Activated naive CD4-positive, alpha-beta T cell (primary cell): ENCODE results near the gene F11.
"Not testable (repeated sequence)": the region's sequence is repeated elsewhere in the genome, so short reads cannot be mapped to it uniquely, and the experiment has no call there.

Source experiments
- DNase-seq, 4 experiments: peaks; one replicate each; lab custom pipeline; 2025; lab: John Stamatoyannopoulos, UW

The F11 gene

DNA sequence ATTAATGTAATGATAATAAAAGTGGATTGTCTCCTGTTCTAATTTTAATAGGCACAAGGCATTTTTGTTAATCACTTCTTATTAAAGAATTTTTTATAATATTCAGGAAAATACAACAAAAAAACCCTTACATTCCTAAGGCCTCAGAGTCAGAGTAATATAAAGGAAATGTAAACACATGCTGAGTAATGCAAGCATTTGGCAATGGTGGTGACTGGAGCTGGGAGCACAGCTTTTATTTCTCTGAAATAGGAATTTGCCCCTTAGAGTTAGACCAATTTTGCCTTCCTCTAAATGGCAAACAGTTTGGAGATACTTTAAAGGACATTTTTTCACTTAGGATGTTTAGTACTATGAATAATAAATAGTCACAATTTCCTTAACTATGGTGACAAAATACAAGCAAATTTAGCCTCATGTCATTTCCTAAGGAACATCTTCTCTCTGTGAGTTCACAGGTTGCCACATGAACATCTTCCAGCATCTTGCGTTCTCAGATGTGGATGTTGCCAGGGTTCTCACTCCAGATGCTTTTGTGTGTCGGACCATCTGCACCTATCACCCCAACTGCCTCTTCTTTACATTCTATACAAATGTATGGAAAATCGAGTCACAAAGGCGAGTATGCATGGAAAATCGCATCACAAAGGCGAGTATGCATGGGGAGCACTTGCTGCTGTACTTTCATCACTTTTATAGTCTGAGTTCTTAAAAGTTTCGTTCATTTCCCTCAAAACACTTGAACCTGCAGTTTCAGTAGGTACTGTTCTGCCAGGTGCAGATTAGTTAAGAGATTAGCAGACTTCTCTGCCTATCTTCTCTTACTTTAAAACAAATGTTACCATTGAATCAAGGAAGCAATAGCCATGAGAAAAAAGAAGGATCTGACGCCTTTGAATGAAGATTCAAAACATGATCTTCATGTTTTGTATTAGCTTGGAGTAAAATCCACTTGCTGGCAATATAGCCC, 15.9 kb upstream of the F11 start:
- DNase-seq: no peak

GRCh38 chr4:186250760-186251159, 15.2 kb upstream of the F11 start:
- no peak for DNase-seq

DNA sequence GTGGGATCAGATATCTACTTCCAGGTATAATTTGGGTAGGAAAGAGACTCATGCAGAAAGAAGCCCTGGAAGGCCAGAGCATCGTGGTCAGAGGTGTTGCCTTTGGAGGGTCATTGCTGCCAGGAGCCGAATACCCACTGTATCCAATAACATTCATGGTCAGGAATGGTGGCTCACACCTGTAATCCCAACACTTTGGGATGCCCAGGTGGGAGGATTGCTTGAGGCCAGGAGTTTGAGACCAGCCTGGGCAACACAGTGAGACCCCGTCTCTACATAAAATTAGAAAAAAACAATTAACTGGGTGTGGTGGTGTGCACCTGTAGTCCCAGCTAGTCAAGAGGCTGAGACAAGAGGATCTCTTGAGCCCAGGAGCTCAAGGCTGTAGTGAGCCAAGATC, 10.9 kb upstream of the F11 start:
- DNase-seq: no peak

DNA sequence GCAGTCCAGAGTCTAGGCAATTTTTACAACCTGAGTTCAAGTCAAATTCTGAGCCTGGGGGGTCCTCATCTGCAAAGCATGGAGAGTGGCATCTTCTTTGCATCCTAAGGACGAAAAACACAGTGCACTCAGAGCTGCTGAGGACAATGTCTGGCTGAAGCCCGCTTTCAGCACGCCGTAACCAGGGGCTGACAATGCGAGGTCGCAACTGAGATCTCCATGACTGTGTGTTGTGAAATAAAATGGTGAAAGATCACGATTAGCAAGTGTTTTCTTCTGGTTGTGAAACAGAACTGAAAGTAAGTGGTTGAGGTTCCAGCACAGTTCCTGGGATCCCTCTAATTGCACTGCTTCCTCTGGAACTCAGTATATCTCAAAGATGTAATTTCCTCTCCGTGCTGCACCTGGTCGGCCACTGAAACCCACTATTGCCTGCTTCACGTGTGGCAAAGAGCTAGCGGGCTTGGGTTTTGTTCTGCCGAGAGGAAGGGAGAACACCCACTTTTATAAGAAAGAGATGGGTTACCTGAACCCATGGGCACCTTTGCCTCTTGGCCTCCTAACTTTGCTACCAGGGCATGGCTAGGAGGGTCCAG, 7.7 kb upstream of the F11 start:
- DNase-seq: no peak

DNA sequence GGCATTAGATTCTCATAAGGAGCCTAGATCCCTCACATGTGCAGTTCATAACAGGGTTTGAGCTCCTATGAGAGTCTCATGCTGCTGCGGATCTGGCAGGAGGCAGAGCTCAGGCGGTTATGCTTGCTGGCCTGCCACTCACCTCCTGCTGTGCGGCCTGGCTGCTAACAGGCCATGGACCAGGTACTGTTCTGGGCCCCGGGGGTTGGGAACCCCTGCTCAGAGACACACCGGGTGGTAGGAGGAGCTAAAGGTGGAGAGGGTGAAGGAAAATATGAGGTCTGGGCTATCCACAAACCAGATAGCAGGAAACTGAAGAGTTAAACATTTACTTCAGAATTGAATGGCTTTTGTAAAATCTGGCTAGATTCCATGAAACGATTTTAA, 5.9 kb upstream of the F11 start:
- DNase-seq: no peak

GRCh38 chr4:186260504-186261448, 5.2 kb upstream of the F11 start:
- DNase-seq: no peak

DNA sequence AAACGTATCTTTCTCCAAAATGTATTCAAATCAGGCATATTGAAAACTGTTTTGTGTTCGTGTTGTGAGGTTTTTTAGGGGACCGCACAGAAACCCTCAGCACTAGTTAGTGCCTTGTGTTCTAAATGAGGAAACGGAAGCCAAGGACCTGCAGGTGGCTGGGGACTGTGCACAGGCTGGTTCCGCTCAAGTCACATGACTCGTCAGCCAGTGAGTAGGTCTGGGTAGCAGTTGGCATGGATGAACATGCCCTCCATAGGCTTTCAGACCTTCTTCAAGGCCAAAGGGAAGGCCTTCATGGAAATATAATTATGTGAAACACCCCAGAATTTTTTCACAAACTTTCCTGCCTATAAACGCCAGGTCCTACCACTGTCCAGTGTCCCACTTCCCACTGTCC, 1.3 kb upstream of the F11 start:
- DNase-seq: no peak

GRCh38 chr4:186265250-186265649, 739 bp upstream of the F11 start:
- DNase-seq: not testable (repeated sequence)

- no peak for DNase-seq
Observed at GRCh38 chr4:186266729-186267456, 904 bp downstream of the F11 start.

DNA sequence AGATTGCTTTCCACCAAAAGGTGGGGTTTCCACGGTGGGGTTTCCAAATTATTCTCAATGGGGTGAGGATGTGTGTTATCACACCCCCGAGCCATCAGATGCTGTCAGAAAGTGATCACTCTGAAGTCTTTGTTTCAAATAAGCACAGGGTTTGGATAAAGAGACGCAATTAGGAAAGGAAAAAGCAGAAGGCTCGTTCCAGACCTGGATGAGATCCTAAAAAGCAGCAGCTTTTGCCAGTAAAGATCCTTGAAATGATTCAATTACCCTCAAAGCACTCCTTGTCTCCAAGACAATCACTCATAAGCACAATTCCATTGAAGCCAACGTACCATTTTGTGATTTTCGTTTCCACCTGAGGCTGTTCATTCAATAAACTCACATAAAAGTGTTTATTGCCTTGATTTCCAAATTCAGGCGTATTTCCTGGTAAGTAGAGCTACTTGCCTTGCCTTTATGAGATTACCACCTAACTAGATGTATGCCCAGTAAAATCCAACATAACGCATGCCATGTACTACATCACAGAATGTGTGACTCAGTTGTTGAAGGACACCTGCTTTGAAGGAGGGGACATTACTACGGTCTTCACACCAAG, 5.2 kb downstream of the F11 start:
- DNase-seq: no peak

- DNase-seq: no peak
Observed at GRCh38 chr4:186272699-186273391, 6.9 kb downstream of the F11 start.

DNA sequence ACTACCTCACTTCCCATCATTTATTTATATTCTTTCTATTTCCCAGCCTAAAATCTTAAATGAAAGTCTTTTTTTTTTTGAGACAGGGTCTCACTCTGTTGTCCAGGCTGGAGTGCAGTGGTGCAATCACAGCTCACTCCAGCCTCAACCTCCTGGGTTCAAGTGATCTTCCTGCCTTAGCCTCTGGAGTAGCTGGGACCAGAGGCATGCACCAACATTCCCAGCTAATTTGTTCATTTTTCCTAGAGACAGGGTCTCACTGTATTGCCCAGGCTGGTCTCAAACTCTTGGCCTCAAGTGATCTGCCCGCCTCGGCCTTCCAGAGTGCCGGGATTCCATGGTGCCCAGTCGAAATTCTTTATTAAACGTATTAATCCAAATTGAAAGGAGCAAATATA, 7.4 kb downstream of the F11 start:
- not testable (repeated sequence) for DNase-seq

DNA sequence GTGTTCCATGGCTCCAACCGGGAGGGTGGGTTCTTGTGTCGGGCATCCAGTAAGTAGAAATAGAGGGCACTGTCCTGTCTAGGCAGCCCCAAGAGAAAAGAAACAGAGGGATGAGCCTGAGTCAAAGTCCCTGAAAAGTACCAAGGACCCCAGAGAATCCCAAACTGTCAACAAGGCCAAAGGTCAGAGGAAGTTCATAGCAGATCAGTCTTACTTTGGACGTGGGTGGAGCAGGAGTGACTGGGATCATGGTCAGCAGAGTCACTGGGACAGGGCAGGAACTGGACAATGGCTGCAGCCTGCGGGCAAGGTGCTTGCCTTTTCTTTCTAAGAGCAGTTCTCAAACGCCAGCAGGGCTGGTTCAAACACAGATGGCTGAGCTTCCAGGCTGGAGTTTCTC, 17.3 kb downstream of the F11 start:
- no peak for DNase-seq

DNA sequence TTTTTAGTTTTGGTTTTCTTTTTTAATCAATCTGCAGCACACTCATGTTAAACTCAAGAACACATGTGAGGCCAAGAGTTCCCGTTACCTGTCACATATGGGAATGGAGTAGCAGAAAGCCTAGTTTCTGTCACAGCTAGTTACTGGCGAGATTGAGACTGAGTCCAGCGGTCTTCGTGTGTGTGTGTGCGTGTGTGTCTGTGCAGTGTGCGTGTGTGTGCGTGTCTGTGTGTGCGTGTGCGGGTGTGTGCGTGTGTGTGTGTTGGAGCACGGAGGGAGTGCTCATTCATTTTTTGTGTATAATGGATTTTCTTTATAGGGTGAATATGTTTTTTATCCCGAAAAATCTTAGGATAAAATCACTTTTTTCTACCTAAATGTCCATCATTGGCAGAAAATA, 19.2 kb downstream of the F11 start:
- DNase-seq: no peak

DNA sequence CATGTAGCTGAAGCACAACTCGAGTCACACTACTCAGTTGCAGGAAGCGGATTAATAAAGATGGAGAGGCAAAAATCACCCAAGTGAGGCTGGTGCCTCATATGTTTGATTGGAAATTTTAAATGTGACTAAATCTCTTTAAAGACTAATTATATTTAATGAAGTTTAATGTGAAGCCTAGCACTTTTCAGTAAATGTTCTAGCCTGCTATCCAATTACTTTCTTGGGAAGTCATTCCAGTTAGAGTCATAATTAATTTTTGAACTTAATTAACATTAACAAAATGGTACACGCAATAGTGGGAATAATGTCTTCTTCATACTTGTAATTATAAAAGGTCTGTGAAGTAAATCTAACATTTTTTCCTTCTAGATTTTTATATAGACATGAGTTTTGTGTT, 20.6 kb downstream of the F11 start:
- DNase-seq: no peak

DNA sequence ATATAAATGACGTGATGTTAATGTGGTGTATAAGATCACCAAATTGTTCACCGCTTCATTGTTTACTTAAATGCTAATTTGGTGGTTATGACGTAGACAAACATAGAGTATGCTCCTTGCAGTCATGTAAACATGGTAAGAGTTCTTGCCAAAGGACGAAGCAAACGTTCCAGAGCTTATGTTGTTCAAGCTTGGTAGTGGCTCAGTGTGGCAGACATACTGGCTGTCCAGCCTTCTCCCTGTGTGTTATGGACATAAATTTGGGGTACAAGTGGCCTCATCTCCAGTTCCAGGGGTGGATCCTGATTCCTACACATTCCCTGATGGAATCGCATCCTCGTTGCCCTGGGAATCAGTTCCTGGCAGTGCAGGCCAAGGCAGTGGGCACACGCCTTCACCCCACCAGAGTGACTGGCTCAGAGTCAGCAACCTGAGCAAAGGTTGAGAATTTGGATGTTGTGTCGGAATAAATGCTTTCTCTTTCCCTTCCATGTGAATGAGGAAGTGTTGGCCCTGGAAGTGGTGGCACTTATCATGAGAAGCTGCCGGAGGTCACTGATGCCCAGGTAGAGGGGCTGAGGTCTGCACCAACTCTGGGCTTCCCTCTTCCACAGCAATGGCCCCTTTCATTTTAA, 25.4 kb downstream of the F11 start:
- DNase-seq: no peak

GRCh38 chr4:186294160-186294559, 28.2 kb downstream of the F11 start:
- no peak for DNase-seq

GRCh38 chr4:186296481-186296880, 30.5 kb downstream of the F11 start:
- no peak for DNase-seq

DNA sequence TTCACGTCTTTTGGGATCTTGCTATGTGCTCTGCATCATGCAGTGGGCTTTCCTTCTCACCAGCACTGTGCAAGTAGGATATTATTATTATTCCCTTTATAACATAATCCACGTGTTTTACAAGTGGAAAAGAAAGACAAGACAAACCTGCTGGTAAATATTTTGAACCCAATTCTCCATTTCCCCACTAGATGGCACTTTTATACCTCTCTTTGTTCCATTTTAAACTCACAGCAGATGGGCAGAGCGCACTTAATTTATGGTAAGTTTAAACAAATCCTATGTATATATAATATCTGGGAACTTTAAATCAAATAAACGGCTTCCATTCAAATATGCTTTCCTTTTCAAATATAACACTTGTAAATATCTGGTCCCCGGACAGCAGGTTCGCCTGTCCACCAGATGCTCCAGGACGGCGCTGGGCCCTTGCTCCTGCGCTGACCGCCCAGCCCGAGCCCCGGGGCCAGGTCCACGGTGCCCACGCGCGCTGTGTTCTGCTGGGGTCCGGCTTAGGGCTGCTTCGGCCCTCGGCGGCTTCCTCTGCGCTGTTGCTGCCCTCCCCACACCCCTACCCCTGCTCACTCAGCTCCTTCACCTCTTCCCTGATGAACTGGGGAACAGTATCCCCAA, 31.1 kb downstream of the F11 start:
- no peak for DNase-seq
